Heart right ventricle (tissue), 16 donors: ENCODE measurements around the gene PRR29. TPM values are rescaled to one million over a fixed set of nuclear protein-coding genes. Genes with fewer than 3 reads are reported as not detected.
A peak's percentile ranks its signal among the peaks of the same experiment; 100 is the strongest.

ENCODE experiments used
- ATAC-seq, 8 donors: fragments of 200-7000 bp; cut with Tn5 transposase; one replicate each; pipeline ENCODE4 v1.9.1; 2020; ENCODE audit warnings: mild to moderate bottlenecking in 8 of 8, moderate library complexity in 8 of 8, moderate number of reproducible peaks in 1 of 8
- DNase-seq, 2 donors: peaks; one replicate each; pipeline ENCODE4 v3.0.0-alpha.2; 2020
- H3K27ac ChIP-seq, 10 donors: fragments of 200-600 bp; sonication (generic) in 2 of 10; one replicate each; pipeline versions ENCODE4 v1.5.0 to v1.8.0; 2020 to 2022; ENCODE audit warnings: mild to moderate bottlenecking in 3 of 10
- H3K27me3 ChIP-seq, 7 donors: fragments of 200-600 bp; one replicate each; pipeline ENCODE4 v1.8.0; 2021 to 2022; ENCODE audit warnings: mild to moderate bottlenecking in 2 of 7
- H3K36me3 ChIP-seq, 9 donors: fragments of 200-600 bp; sonication (generic) in 1 of 9; one replicate each; pipeline versions ENCODE4 v1.5.0 to v1.8.0; 2020 to 2022; ENCODE audit warnings: mild to moderate bottlenecking in 2 of 9
- H3K4me1 ChIP-seq, 9 donors: fragments of 200-600 bp; sonication (generic) in 1 of 9; one replicate each; pipeline versions ENCODE4 v1.5.0 to v1.8.0; 2020 to 2022; ENCODE audit warnings: mild to moderate bottlenecking in 4 of 9
- H3K4me3 ChIP-seq, 10 donors: fragments of 200-600 bp; sonication (generic) in 2 of 10; one replicate each; pipeline versions ENCODE4 v1.5.0 to v1.8.0; 2020 to 2022; ENCODE audit warnings: mild to moderate bottlenecking in 7 of 10, moderate library complexity in 2 of 10
- H3K9me3 ChIP-seq, 11 donors: fragments of 200-600 bp in 10 of 11; sonication (generic) in 2 of 11; one replicate each; pipeline versions ENCODE4 v1.5.0 to v1.8.0; 2013 to 2022; ENCODE audit warnings: mild to moderate bottlenecking in 2 of 11, control low read depth in 1 of 11, moderate library complexity in 1 of 11
- WGBS, 2 donors: extraction: QIAGEN DNeasy Blood & Tissue Kit; methylation state at CpG; one replicate each; pipeline ENCODE4 v1.1.7; 2013; ENCODE audit warnings: inconsistent platforms in 1 of 2; 5-methylcytosine and 5-hydroxymethylcytosine counted together
- intact Hi-C, 10 donors: fragments of 100-400 bp; cut with DNase I; formaldehyde crosslinking; loops; one replicate each; pipeline versions ENCODE4 v1.11.1 to v1.14.2; 2022
- polyA plus RNA-seq, 2 donors: library from polyadenylated mRNA; stranded (reverse); fragments of 200-250 nt; gene quantifications; one replicate each; pipeline ENCODE4 v1.2.3, GENCODE V29; 2013
- total RNA-seq, 10 donors: library from RNA; stranded (reverse); fragmentation: NEBNext Ultra II Directional in 3 of 10; extraction: Animal tissue kit (Norgen Biotek cat#: 25700) in 3 of 10; gene quantifications; one replicate each; pipeline versions ENCODE4 v1.2.1 to v1.2.4, GENCODE V29; 2021 to 2023
- TF ChIP-seq, protein P1 (sequence below), 9 donors: fragments of 200-600 bp; sonication (generic) in 2 of 9; IDR thresholded peaks; one replicate each; pipeline versions ENCODE4 v1.5.0 to v1.8.0; 2021 to 2022; ENCODE audit warnings: antibody characterized with exemption in 9 of 9, mild to moderate bottlenecking in 5 of 9, moderate library complexity in 1 of 9
- donor health status: Arrhythmogenic right ventricular cardiomyopathy.
- donor health status: ischemic (EF 13 %, LVEDD 7.1; RV severe dilation, severe dysfunction).
- donor health status: healthy with polysubstance abuse.
- donor health status: DM: no; HTN: yes; CAD: no.
- donor health status: DM: no; HTN: no; CAD: no.
- donor health status: ischemic (EF 25% LVEDD 6.9; RV normal size, moderate dysfunction).
- donor health status: ischemic (EF 25% LVEDD 5.7; RV mildly dilated, moderate dysfunction).
- donor health status: healthy.
- donor health status: DM: yes; HTN: yes; CAD: no.
- donor health status: Ischemic cardiomyopathy.
- donor health status: ischemic (EF 35%, LVEDD 5.7; RV mildly dilated, moderate dysfunction).
- donor health status: nonischemic (EF 11% LVEDD 7.7; RV severe dilation, severe dysfunction).
- donor health status: DM: yes; HTN: yes; CAD: no.
- donor health status: PGD.
- donor health status: ischemic (EF 29% LVEDD 5.4; RV normal size, mild dysfunction).
- donor health status: nonischemic (EF 23%, LVEDD 6.1; RV moderate dilation, normal function).

The PRR29 gene
- total and polyA plus RNA-seq, 12 donors, result 0.21 to 0.66 (median 0.31) TPM; not detected in 4

DNA sequence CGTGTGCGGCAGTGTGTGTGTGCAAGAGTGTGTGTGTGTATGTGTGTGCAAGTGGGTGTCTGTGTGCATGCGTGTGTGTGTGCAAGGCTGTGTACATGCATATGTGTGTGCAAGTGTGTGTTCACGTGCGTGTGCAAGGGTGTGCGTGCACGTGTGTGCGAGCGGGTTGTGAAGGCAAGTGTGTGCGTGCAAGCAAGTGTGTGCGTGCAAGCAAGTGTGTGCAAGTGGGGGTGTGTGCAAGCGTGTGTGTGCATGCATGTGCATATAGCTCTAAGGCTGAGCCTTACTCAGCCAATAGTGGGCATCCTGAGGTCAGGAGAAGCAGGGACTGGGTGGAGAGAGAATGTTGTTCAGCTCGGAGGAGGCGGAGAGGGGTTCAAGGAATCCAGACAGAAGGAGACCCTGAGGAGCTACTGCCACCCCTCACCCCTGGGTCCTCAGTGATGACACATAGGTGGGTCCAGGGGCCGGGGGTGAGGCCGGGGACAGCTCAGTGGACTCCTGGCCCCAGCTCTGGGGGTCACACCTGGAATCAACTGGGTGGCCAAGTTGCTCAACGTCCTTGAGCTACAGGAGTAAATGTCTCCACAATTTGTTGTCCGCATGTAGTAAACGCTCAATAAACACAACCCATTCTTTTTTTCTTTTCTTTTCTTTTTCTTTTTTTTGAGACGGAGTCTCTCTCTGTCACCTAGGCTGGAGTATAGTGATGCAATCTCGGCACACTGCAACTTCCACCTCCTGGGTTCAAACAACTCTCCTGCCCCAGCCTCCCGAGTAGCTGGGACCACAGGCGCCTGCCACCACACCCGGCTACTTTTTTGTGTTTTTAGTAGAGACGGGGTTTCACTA is 1.8 kb downstream of the PRR29 start:
- Histone ChIP-seq H3K4me1 (peaks cover 4 to 57% (median 46%) of the 10 kb centered on the region in 9 donors), H3K9me3 (no peaks in the 10 kb centered on the region), H3K36me3 (peaks cover 0 to 28% (median 0%) of the 10 kb centered on the region in 9 donors), H3K27ac (peak overlapping the region in 1 of 10 donors; percentile 15), H3K4me3 (no peak overlapping the region), H3K27me3 (peaks cover 5 to 36% (median 23%) of the 10 kb centered on the region in 7 donors)
- intact Hi-C loops, result no loop called here
- WGBS, 2 donors, result 85% methylated on average over 25 of the region's 25 CpGs
- DNase-seq (no peak), ATAC-seq (no peak)
- TF ChIP-seq, protein P1, sequence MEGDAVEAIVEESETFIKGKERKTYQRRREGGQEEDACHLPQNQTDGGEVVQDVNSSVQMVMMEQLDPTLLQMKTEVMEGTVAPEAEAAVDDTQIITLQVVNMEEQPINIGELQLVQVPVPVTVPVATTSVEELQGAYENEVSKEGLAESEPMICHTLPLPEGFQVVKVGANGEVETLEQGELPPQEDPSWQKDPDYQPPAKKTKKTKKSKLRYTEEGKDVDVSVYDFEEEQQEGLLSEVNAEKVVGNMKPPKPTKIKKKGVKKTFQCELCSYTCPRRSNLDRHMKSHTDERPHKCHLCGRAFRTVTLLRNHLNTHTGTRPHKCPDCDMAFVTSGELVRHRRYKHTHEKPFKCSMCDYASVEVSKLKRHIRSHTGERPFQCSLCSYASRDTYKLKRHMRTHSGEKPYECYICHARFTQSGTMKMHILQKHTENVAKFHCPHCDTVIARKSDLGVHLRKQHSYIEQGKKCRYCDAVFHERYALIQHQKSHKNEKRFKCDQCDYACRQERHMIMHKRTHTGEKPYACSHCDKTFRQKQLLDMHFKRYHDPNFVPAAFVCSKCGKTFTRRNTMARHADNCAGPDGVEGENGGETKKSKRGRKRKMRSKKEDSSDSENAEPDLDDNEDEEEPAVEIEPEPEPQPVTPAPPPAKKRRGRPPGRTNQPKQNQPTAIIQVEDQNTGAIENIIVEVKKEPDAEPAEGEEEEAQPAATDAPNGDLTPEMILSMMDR (IDR thresholded peaks at IDR 0.05), result no peak

DNA sequence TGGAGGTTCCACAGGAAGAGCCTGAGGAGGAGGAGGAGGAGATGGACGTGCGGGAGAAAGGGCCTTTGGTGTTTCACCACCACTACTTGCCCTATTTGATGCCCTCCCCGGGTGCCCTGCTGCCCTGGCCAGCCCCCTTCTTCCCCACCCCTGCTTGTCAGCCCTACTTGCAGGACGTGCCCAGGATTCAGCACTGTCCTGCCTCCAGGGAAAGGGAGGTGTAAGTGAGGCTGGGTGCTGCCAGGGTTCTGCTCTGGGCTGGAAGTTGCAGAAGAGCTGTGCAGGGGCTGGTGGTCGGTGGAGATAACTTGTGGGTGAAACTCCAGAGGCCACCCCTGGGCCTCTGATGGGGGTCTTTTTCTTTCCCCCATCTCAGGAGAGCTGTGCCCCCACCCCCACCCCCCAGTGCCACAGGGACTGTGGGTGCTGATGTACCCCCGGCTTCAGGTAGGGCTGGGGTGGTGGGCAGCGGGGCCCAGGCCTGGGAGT is 3.0 kb downstream of the PRR29 start:
- DNase-seq, result no peak
- H3K4me1 ChIP-seq, result peaks cover 4 to 69% (median 50%) of the 10 kb centered on the region in 9 donors
- intact Hi-C loops, result no loop called here
- ATAC-seq, result no peak
- H3K4me3 ChIP-seq, result no peak overlapping the region
- H3K27ac ChIP-seq, result peak overlapping the region; percentile 68 to 90 (median 82)
- H3K9me3 ChIP-seq, result no peaks in the 10 kb centered on the region
- H3K27me3 ChIP-seq, result peaks cover 5 to 34% (median 23%) of the 10 kb centered on the region in 7 donors
- WGBS, 2 donors, result 74 to 76% methylated on average over 7 of the region's 7 CpGs
- TF ChIP-seq, protein P1 (IDR thresholded peaks at IDR 0.05), result no peak
- peaks cover 0 to 30% (median 0%) of the 10 kb centered on the region in 9 donors for H3K36me3 ChIP-seq

DNA sequence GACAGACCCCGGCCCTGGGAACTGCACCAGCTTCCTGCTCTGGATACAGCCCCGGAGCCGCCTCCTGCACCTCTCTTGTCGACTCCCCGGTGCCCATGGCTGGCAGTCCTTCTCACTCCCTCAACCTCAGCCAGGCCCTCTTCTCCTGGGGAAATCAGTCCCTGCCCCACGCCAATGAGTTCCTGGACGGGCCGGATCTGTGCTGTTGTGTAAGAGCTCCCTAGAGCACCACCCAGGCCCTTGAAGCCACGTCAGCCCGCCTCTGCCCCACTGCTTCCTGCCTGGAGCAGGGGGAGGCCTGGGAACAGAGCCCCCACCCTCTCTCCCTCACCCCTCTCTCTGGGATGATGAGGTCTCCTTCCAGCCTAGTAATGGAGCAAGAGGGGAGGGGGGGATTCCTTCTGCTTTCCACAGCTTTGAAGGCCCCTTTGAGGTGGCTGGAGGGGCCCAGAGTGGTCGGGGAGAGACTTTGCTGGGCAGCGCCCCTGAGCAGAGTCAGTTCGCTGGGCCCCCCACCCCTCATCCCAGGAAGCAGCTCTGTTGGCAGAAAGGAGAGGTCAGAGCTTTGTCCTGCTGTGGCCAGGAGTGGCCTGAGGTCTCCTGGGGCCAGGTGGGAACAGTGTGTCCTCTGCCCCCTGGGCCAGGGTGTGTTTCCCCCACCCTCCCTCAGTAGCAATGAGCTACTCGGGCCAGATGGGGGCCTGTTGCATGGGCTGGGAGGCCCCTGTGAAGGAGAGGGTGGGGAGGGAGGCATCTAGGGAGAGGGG is 3.8 kb downstream of the PRR29 start:
- H3K27ac ChIP-seq, result peak overlapping the region; percentile 68 to 90 (median 82)
- H3K4me1 ChIP-seq, result peaks cover 4 to 74% (median 57%) of the 10 kb centered on the region in 9 donors
- 60 to 72% methylated on average over 14 of the region's 14 CpGs for WGBS, 2 donors
- TF ChIP-seq, protein P1 (IDR thresholded peaks at IDR 0.05), result peak in 1 of 9 donors; percentile 5
- DNase-seq, result peak; percentile 61 to 70
- H3K36me3 ChIP-seq, result peaks cover 0 to 30% (median 0%) of the 10 kb centered on the region in 9 donors
- no peak overlapping the region for H3K4me3 ChIP-seq
- intact Hi-C loops, result no loop called here
- peak; percentile 27 to 79 (median 60) for ATAC-seq
- H3K9me3 ChIP-seq, result no peaks in the 10 kb centered on the region
- peaks cover 5 to 26% (median 22%) of the 10 kb centered on the region in 7 donors for H3K27me3 ChIP-seq
